Amniotic epithelial cell (primary cell): ENCODE results near the gene AREL1.

ENCODE experiments used
- DNase-seq: peaks from one replicate; pipeline ENCODE4 v3.0.0-alpha.2; 2010; ENCODE audit warnings: low read depth

AREL1 gene

GRCh38 chr14:74698465-74698864 is 14.4 kb downstream of the AREL1 start:
- no peak for DNase-seq

GRCh38 chr14:74697976-74698375 is 14.9 kb downstream of the AREL1 start:
- DNase-seq = no peak

GRCh38 chr14:74697543-74697942 is 15.3 kb downstream of the AREL1 start:
- DNase-seq = peak; percentile 78

GRCh38 chr14:74697011-74697410 is 15.9 kb downstream of the AREL1 start:
- no peak for DNase-seq

GRCh38 chr14:74695406-74695805 is 17.5 kb downstream of the AREL1 start:
- no peak for DNase-seq

GRCh38 chr14:74693191-74693590 is 19.7 kb downstream of the AREL1 start:
- DNase-seq = no peak

- no peak for DNase-seq
Measured at GRCh38 chr14:74691456-74691855, 21.4 kb downstream of the AREL1 start.

- peak; percentile 25 for DNase-seq
Measured at GRCh38 chr14:74685921-74686678, 26.8 kb downstream of the AREL1 start.

- DNase-seq = no peak
Measured at GRCh38 chr14:74685056-74685455, 27.8 kb downstream of the AREL1 start.

- DNase-seq = no peak
Measured at GRCh38 chr14:74684434-74684833, 28.4 kb downstream of the AREL1 start.

- no peak for DNase-seq
Measured at GRCh38 chr14:74683406-74683805, 29.5 kb downstream of the AREL1 start.

GRCh38 chr14:74682169-74682952 is 30.5 kb downstream of the AREL1 start:
- DNase-seq = no peak

- DNase-seq = no peak
Measured at GRCh38 chr14:74675219-74675618, 37.7 kb downstream of the AREL1 start.

- no peak for DNase-seq
Measured at GRCh38 chr14:74673768-74674167, 39.1 kb downstream of the AREL1 start.

GRCh38 chr14:74671789-74672188 is 41.1 kb downstream of the AREL1 start:
- DNase-seq = peak; percentile 73

GRCh38 chr14:74670726-74671411 is 42.0 kb downstream of the AREL1 start:
- DNase-seq = peak; percentile 74

- DNase-seq = no peak
Measured at GRCh38 chr14:74669846-74670245, 43.0 kb downstream of the AREL1 start.

GRCh38 chr14:74669256-74669655 is 43.6 kb downstream of the AREL1 start:
- no peak for DNase-seq

GRCh38 chr14:74667758-74668157 is 45.1 kb downstream of the AREL1 start:
- DNase-seq = peak; percentile 94

- DNase-seq = no peak
Measured at GRCh38 chr14:74664717-74665116, 48.2 kb downstream of the AREL1 start.

GRCh38 chr14:74663884-74664283 is 49.0 kb downstream of the AREL1 start:
- peak; percentile 88 for DNase-seq

- DNase-seq = no peak
Measured at GRCh38 chr14:74661726-74662450, 51.0 kb downstream of the AREL1 start.
